Neural progenitor cell (in vitro differentiated cells): ENCODE measurements around the gene KAT2B.

Experiments used
- CTCF ChIP-seq: fragments of 200-600 bp; sonication (generic); IDR thresholded peaks from 2 replicates; pipeline ENCODE4 v1.5.1; 2017; ENCODE audit warnings: antibody characterized with exemption, mild to moderate bottlenecking
- EZH2 ChIP-seq: fragments of 200-600 bp; sonication (generic); IDR thresholded peaks from 2 replicates; pipeline ENCODE4 v1.6.1; 2017; ENCODE audit warnings: antibody characterized with exemption, mild to moderate bottlenecking, moderate library complexity
- EZH2phosphoT487 ChIP-seq: fragments of 200-600 bp; sonication (generic); IDR thresholded peaks from 2 replicates; pipeline ENCODE4 v1.6.1; 2017; ENCODE audit warnings: antibody characterized with exemption

- TF ChIP-seq CTCF, result no peak
- no peak for TF ChIP-seq EZH2
- no peak for TF ChIP-seq EZH2phosphoT487
These were observed 38.0 kb downstream of the KAT2B start for GRCh38 chr3:20078194-20078714.
